ENCODE results near the gene MRPL38. TPM values are rescaled to one million over a fixed set of nuclear protein-coding genes. Genes with fewer than 3 reads are reported as not detected.

MRPL38 gene
- total RNA-seq, 2 experiments from 2014 or later, result 148 to 161 TPM

DNA sequence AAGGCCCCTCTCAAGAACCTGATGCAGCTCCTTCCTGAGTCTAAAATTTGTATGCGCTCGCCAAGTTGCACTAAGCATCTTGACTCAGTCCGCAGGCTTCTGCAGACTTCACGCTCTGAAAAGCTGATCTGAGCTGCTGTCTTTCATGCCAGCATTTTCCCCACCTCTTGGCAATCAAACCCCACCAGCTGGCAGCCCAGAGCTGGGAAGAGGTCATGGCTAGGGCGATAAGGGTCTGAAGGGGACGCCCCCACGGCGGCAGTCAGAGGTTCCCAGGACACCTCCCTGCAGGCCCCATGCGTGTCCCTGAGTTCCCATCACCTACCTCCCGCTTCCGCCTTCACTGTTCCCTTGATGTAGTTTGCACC is 55.4 kb downstream of the MRPL38 start:
- no peak for DNase-seq
- Mint-ChIP-seq H3K4me1 (peaks cover 16% of the 10 kb centered on the region), H3K9me3 (no peaks in the 10 kb centered on the region), H3K27me3 (no peaks in the 10 kb centered on the region), H3K4me3 (no peak overlapping the region), H3K36me3 (peaks cover 6% of the 10 kb centered on the region), H3K27ac (no peak overlapping the region)

Other genes starting within 250 kb of the MRPL38 start
- 10 to 100 TPM; 31.4 to 32.6 TPM for gene RECQL5, start 237.7 kb downstream of the MRPL38 start, total RNA-seq
- gene SAP30BP, start 237.5 kb downstream of the MRPL38 start, total RNA-seq, result 100 to 1,000 TPM in 1 of 2 experiments, 10 to 100 TPM in 1; 93.4 to 101 TPM
- gene ITGB4, start 183.4 kb downstream of the MRPL38 start, total RNA-seq, result 1 to 10 TPM in 1 of 2 experiments, under 1 TPM in 1; 0.64 to 1.4 TPM
- 10 to 100 TPM; 33.2 to 33.6 TPM for gene GALK1, start 139.7 kb downstream of the MRPL38 start, total RNA-seq
- gene UNK, start 120.1 kb downstream of the MRPL38 start, total RNA-seq, result 10 to 100 TPM; 26.9 to 27.4 TPM
- 100 to 1,000 TPM; 145 to 156 TPM for gene UNC13D, start 60.5 kb downstream of the MRPL38 start, total RNA-seq
- gene WBP2, start 49.5 kb downstream of the MRPL38 start, total RNA-seq, result 10 to 100 TPM; 45.0 to 49.3 TPM
- 10 to 100 TPM; 16.4 to 18.3 TPM for gene TRIM47, start 26.3 kb downstream of the MRPL38 start, total RNA-seq
- 10 to 100 TPM; 37.2 to 41.7 TPM for gene TRIM65, start 7.9 kb downstream of the MRPL38 start, total RNA-seq
- 10 to 100 TPM; 14.9 to 16.6 TPM for gene FBF1, start 36.2 kb upstream of the MRPL38 start, total RNA-seq
- 10 to 100 TPM; 26.3 to 26.9 TPM for gene ACOX1, start 74.3 kb upstream of the MRPL38 start, total RNA-seq
- 10 to 100 TPM; 12.5 to 14.2 TPM for gene TEN1, start 74.4 kb upstream of the MRPL38 start, total RNA-seq
- gene CDK3, start 96.0 kb upstream of the MRPL38 start, total RNA-seq, result 1 to 10 TPM; 4.9 to 5.5 TPM
- 1 to 10 TPM; 2.0 to 2.5 TPM for gene EVPL, start 122.4 kb upstream of the MRPL38 start, total RNA-seq
- 100 to 1,000 TPM; 140 to 141 TPM for gene SRP68, start 167.6 kb upstream of the MRPL38 start, total RNA-seq
- gene GALR2, start 169.9 kb upstream of the MRPL38 start, total RNA-seq, result 1 to 10 TPM; 2.5 to 2.7 TPM
- gene ZACN, start 174.3 kb upstream of the MRPL38 start, total RNA-seq, result 1 to 10 TPM; 3.7 TPM
- 10 to 100 TPM; 81.2 to 88.1 TPM for gene EXOC7, start 198.9 kb upstream of the MRPL38 start, total RNA-seq
- gene FOXJ1, start 236.4 kb upstream of the MRPL38 start, total RNA-seq, result 1 to 10 TPM; 7.5 to 7.8 TPM